ENCODE results near the gene LRRC1.

GRCh38 chr6:53943395-53943794 lies 148.6 kb downstream of the LRRC1 start:
- TF ChIP-seq CTCF (conservative IDR thresholded peaks at IDR 0.05 in 1 of 2, IDR thresholded peaks at IDR 0.05 in 1 of 2; ENCODE audit: low read depth in 1 of 2, low read length in 2 of 2) (no peak), EZH2 (IDR thresholded peaks at IDR 0.05; ENCODE audit: low read length, missing control alignments) (no peak)

Measured in fibroblast of lung (primary cell).